ENCODE measurements around the gene FADS2. TPM values are rescaled to one million over a fixed set of nuclear protein-coding genes. Genes with fewer than 3 reads are reported as not detected.
A peak's percentile ranks its signal among the peaks of the same experiment; 100 is the strongest.

The FADS2 gene
- total and polyA plus RNA-seq, 9 of the 15 experiments (the other 6 are each of a cell fraction or from before 2014, with no cell fraction given) = 2.9 to 42.8 (median 16.2) TPM

GRCh38 chr11:61871158-61871597 is 43.1 kb downstream of the FADS2 start (continued):
- TF ChIP-seq, protein P1, sequence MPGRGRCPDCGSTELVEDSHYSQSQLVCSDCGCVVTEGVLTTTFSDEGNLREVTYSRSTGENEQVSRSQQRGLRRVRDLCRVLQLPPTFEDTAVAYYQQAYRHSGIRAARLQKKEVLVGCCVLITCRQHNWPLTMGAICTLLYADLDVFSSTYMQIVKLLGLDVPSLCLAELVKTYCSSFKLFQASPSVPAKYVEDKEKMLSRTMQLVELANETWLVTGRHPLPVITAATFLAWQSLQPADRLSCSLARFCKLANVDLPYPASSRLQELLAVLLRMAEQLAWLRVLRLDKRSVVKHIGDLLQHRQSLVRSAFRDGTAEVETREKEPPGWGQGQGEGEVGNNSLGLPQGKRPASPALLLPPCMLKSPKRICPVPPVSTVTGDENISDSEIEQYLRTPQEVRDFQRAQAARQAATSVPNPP (IDR thresholded peaks at IDR 0.05; ENCODE audit: borderline replicate concordance, insufficient read depth, insufficient read length) = no peak
- TF ChIP-seq NR4A1 (CRISPR knock-in tag; IDR thresholded peaks at IDR 0.05) = no peak
- TF ChIP-seq NR4A1 (tag; IDR thresholded peaks at IDR 0.05) = no peak; the same call in 1 of the 2 replicates
- no peak for TF ChIP-seq PCBP1 (IDR thresholded peaks at IDR 0.05; ENCODE audit: low read depth, low read length, poor library complexity, severe bottlenecking)
- TF ChIP-seq SMAD4 (CRISPR knock-in tag; conservative IDR thresholded peaks at IDR 0.05) = 0 out of 2 replicates have a peak, but pooled peaks have one; percentile 16
- peak; percentile 69 to 75 for TF ChIP-seq RCOR1 (IDR thresholded peaks at IDR 0.05; ENCODE audit: borderline replicate concordance in 1 of 2, low read depth in 2 of 2, low read length in 2 of 2)
- TF ChIP-seq LCOR (CRISPR knock-in tag; IDR thresholded peaks at IDR 0.05) = no peak
- TF ChIP-seq PTRF (tag; IDR thresholded peaks at IDR 0.05) = no peak
- TF ChIP-seq, protein P2, sequence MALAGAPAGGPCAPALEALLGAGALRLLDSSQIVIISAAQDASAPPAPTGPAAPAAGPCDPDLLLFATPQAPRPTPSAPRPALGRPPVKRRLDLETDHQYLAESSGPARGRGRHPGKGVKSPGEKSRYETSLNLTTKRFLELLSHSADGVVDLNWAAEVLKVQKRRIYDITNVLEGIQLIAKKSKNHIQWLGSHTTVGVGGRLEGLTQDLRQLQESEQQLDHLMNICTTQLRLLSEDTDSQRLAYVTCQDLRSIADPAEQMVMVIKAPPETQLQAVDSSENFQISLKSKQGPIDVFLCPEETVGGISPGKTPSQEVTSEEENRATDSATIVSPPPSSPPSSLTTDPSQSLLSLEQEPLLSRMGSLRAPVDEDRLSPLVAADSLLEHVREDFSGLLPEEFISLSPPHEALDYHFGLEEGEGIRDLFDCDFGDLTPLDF (CRISPR knock-in tag; IDR thresholded peaks at IDR 0.05) = no peak
- TF ChIP-seq TRIM24 (IDR thresholded peaks at IDR 0.05) = no peak
- TF ChIP-seq PHTF2 (CRISPR knock-in tag; IDR thresholded peaks at IDR 0.05) = no peak
- no peak for TF ChIP-seq ZNF197 (CRISPR knock-in tag; IDR thresholded peaks at IDR 0.05; ENCODE audit: low read depth)
- TF ChIP-seq ZBTB12 (CRISPR knock-in tag; IDR thresholded peaks at IDR 0.05) = no peak; the same call in 1 of the 2 replicates
- peak; percentile 94 for TF ChIP-seq ZNF263 (CRISPR knock-in tag; IDR thresholded peaks at IDR 0.05; ENCODE audit: borderline replicate concordance)
- TF ChIP-seq ZBTB5 (IDR thresholded peaks at IDR 0.05) = no peak
- TF ChIP-seq GTF2E2 (tag; IDR thresholded peaks at IDR 0.05) = no peak
- TF ChIP-seq CBFA2T3 (IDR thresholded peaks at IDR 0.05) = no peak
- TF ChIP-seq E2F5 (CRISPR knock-in tag; IDR thresholded peaks at IDR 0.05) = no peak
- TF ChIP-seq, protein P3, sequence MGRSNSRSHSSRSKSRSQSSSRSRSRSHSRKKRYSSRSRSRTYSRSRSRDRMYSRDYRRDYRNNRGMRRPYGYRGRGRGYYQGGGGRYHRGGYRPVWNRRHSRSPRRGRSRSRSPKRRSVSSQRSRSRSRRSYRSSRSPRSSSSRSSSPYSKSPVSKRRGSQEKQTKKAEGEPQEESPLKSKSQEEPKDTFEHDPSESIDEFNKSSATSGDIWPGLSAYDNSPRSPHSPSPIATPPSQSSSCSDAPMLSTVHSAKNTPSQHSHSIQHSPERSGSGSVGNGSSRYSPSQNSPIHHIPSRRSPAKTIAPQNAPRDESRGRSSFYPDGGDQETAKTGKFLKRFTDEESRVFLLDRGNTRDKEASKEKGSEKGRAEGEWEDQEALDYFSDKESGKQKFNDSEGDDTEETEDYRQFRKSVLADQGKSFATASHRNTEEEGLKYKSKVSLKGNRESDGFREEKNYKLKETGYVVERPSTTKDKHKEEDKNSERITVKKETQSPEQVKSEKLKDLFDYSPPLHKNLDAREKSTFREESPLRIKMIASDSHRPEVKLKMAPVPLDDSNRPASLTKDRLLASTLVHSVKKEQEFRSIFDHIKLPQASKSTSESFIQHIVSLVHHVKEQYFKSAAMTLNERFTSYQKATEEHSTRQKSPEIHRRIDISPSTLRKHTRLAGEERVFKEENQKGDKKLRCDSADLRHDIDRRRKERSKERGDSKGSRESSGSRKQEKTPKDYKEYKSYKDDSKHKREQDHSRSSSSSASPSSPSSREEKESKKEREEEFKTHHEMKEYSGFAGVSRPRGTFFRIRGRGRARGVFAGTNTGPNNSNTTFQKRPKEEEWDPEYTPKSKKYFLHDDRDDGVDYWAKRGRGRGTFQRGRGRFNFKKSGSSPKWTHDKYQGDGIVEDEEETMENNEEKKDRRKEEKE (IDR thresholded peaks at IDR 0.05; ENCODE audit: borderline replicate concordance in 1 of 2, control insufficient read depth in 1 of 2, low read depth in 2 of 2, low read length in 1 of 2) = no peak
